ENCODE data around the gene ELK3. TPM values are rescaled to one million over a fixed set of nuclear protein-coding genes. Genes with fewer than 3 reads are reported as not detected.

The ELK3 gene
- total RNA-seq, 2 experiments from 2014 or later = 7.7 TPM

- DNase-seq (no peak), ATAC-seq (no peak)
- H3K9me3 Mint-ChIP-seq = no peaks in the 10 kb centered on the region
- no peak for TF ChIP-seq CTCF (IDR thresholded peaks at IDR 0.05)
- peaks cover 18% of the 10 kb centered on the region for H3K4me1 Mint-ChIP-seq (ENCODE audit: low read depth)
- POLR2A ChIA-PET = interaction anchor here (0.8 kb wide), 1 partner anchor 9 kb away, joined by 3 read pairs; no protein-coding TSS in a partner anchor
- H3K27me3 Mint-ChIP-seq = no peaks in the 10 kb centered on the region
- no peak overlapping the region for H3K4me3 Mint-ChIP-seq
- intact Hi-C loops (cut with micrococcal nuclease) = no loop called here
- peaks cover 35% of the 10 kb centered on the region for H3K36me3 Mint-ChIP-seq (ENCODE audit: low read depth)
- peak overlapping the region; percentile 41 for H3K27ac Mint-ChIP-seq
- CTCF ChIA-PET = interaction anchor here (0.8 to 2.0 kb wide), 2 partner anchors 16 to 267 kb away, joined by 3 to 8 read pairs; no protein-coding TSS in a partner anchor
Measured at GRCh38 chr12:96249196-96250118, 55.3 kb downstream of the ELK3 start.

- no peak for ATAC-seq
- CTCF ChIA-PET = interaction anchor here (0.8 to 2.0 kb wide), 3 partner anchors 16 to 266 kb away, joined by 3 to 8 read pairs (median 3); no protein-coding TSS in a partner anchor
Measured at GRCh38 chr12:96250119-96250685, 56.0 kb downstream of the ELK3 start.

GRCh38 chr12:96255077-96255476 lies 60.9 kb downstream of the ELK3 start:
- no peaks in the 10 kb centered on the region for H3K27me3 Mint-ChIP-seq
- H3K4me3 Mint-ChIP-seq = no peak overlapping the region
- H3K36me3 Mint-ChIP-seq (ENCODE audit: low read depth) = peaks cover 29% of the 10 kb centered on the region
- ChIA-PET CTCF (interaction anchor here (0.9 to 1.2 kb wide), 2 partner anchors 40 to 235 kb away, joined by 3 read pairs; no protein-coding TSS in a partner anchor), POLR2A (interaction anchor here (0.6 to 1.0 kb wide), 2 partner anchors 9 to 15 kb away, joined by 3 read pairs; no protein-coding TSS in a partner anchor)
- peaks cover 11% of the 10 kb centered on the region for H3K4me1 Mint-ChIP-seq (ENCODE audit: low read depth)
- intact Hi-C loops (cut with micrococcal nuclease) = no loop called here
- no peak for TF ChIP-seq CTCF (IDR thresholded peaks at IDR 0.05)
- DNase-seq (no peak), ATAC-seq (no peak)
- H3K27ac Mint-ChIP-seq = peak overlapping the region; percentile 64
- no peaks in the 10 kb centered on the region for H3K9me3 Mint-ChIP-seq

More at GRCh38 chr12:96250119-96250685, 56.0 kb downstream of the ELK3 start:
- H3K36me3 Mint-ChIP-seq (ENCODE audit: low read depth) = peaks cover 35% of the 10 kb centered on the region
- H3K4me3 Mint-ChIP-seq = no peak overlapping the region
- peaks cover 23% of the 10 kb centered on the region for H3K4me1 Mint-ChIP-seq (ENCODE audit: low read depth)
- no peak for DNase-seq
- no peak for TF ChIP-seq CTCF (IDR thresholded peaks at IDR 0.05)
- intact Hi-C loops (cut with micrococcal nuclease) = no loop called here
- no peaks in the 10 kb centered on the region for H3K27me3 Mint-ChIP-seq
- no peaks in the 10 kb centered on the region for H3K9me3 Mint-ChIP-seq
- POLR2A ChIA-PET = no interaction called here
- H3K27ac Mint-ChIP-seq = no peak overlapping the region

GRCh38 chr12:96256672-96257361 lies 62.6 kb downstream of the ELK3 start:
- Mint-ChIP-seq H3K27ac (no peak overlapping the region), H3K27me3 (no peaks in the 10 kb centered on the region), H3K9me3 (no peaks in the 10 kb centered on the region), H3K36me3 (ENCODE audit: low read depth) (peaks cover 32% of the 10 kb centered on the region), H3K4me1 (ENCODE audit: low read depth) (peaks cover 11% of the 10 kb centered on the region), H3K4me3 (no peak overlapping the region)
- no peak for TF ChIP-seq CTCF (IDR thresholded peaks at IDR 0.05)
- POLR2A ChIA-PET = interaction anchor here (0.9 kb wide), 1 partner anchor 9 kb away, joined by 3 read pairs; no protein-coding TSS in a partner anchor
- intact Hi-C loops (cut with micrococcal nuclease) = no loop called here
- CTCF ChIA-PET = interaction anchor here (1.4 to 1.8 kb wide), 3 partner anchors 11 to 259 kb away, joined by 3 to 6 read pairs (median 3); no protein-coding TSS in a partner anchor
- no peak for ATAC-seq
- no peak for DNase-seq

All from activated CD8-positive, alpha-beta T cell treated with anti-CD3 and anti-CD28 coated beads for 36 hours (primary cell).